ENCODE data around the gene ADM5.
A peak's percentile ranks its signal among the peaks of the same experiment; 100 is the strongest.
"Not testable (repeated sequence)": the region's sequence is repeated elsewhere in the genome, so short reads cannot be mapped to it uniquely, and the experiment has no call there.

The ADM5 gene

GRCh38 chr19:49705919-49706318 is 16.5 kb downstream of the ADM5 start:
- DNase-seq (ENCODE audit: low read depth) = no peak
- H3K4me3 ChIP-seq (ENCODE audit: low read length) = no peak overlapping the region
- TF ChIP-seq, protein P1, sequence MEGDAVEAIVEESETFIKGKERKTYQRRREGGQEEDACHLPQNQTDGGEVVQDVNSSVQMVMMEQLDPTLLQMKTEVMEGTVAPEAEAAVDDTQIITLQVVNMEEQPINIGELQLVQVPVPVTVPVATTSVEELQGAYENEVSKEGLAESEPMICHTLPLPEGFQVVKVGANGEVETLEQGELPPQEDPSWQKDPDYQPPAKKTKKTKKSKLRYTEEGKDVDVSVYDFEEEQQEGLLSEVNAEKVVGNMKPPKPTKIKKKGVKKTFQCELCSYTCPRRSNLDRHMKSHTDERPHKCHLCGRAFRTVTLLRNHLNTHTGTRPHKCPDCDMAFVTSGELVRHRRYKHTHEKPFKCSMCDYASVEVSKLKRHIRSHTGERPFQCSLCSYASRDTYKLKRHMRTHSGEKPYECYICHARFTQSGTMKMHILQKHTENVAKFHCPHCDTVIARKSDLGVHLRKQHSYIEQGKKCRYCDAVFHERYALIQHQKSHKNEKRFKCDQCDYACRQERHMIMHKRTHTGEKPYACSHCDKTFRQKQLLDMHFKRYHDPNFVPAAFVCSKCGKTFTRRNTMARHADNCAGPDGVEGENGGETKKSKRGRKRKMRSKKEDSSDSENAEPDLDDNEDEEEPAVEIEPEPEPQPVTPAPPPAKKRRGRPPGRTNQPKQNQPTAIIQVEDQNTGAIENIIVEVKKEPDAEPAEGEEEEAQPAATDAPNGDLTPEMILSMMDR (conservative IDR thresholded peaks at IDR 0.05; ENCODE audit: low read depth, low read length) = no peak

GRCh38 chr19:49710372-49710951 is 21.1 kb downstream of the ADM5 start:
- no peak for DNase-seq (ENCODE audit: low read depth)
- TF ChIP-seq, protein P1 (conservative IDR thresholded peaks at IDR 0.05; ENCODE audit: low read depth, low read length) = no peak
- no peak overlapping the region for H3K4me3 ChIP-seq (ENCODE audit: low read length)

DNA sequence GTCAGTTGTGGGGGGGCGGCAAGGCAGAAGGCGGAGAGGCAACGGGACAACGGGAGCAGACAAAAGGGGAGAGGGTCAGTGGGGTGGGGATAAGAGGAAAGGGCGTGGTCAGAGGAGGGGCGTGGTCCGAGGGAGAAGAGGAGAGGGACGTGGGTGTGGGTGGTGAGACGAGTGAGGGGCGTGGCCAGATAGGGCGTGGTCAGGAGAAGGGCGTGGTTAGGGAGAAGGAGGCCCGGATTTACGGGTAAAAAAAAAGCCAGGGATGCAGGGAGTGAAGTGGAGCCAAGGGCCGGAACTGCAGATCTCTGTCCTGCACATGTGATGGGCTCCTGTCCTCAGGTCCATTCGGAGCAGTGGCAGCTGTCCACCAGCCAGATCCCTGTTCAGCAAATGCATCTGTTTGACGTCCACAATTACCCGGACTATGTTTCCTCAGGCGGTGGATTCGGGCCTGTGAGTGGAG is 23.0 kb downstream of the ADM5 start:
- no peak overlapping the region for H3K4me3 ChIP-seq (ENCODE audit: low read length)
- TF ChIP-seq, protein P1 (conservative IDR thresholded peaks at IDR 0.05; ENCODE audit: low read depth, low read length) = no peak
- no peak for DNase-seq (ENCODE audit: low read depth)

- DNase-seq (ENCODE audit: low read depth) = no peak
- no peak overlapping the region for H3K4me3 ChIP-seq (ENCODE audit: low read length)
- TF ChIP-seq, protein P1 (conservative IDR thresholded peaks at IDR 0.05; ENCODE audit: low read depth, low read length) = no peak
Measured at GRCh38 chr19:49713236-49713845, 23.9 kb downstream of the ADM5 start.

- no peak for DNase-seq (ENCODE audit: low read depth)
- H3K4me3 ChIP-seq (ENCODE audit: low read length) = no peak overlapping the region
- TF ChIP-seq, protein P1 (conservative IDR thresholded peaks at IDR 0.05; ENCODE audit: low read depth, low read length) = no peak
Measured at GRCh38 chr19:49716154-49716553, 26.8 kb downstream of the ADM5 start.

- TF ChIP-seq, protein P1 (conservative IDR thresholded peaks at IDR 0.05; ENCODE audit: low read depth, low read length) = no peak
- DNase-seq (ENCODE audit: low read depth) = peak; percentile 58
- no peak overlapping the region for H3K4me3 ChIP-seq (ENCODE audit: low read length)
Measured at GRCh38 chr19:49718511-49718910, 29.1 kb downstream of the ADM5 start.

DNA sequence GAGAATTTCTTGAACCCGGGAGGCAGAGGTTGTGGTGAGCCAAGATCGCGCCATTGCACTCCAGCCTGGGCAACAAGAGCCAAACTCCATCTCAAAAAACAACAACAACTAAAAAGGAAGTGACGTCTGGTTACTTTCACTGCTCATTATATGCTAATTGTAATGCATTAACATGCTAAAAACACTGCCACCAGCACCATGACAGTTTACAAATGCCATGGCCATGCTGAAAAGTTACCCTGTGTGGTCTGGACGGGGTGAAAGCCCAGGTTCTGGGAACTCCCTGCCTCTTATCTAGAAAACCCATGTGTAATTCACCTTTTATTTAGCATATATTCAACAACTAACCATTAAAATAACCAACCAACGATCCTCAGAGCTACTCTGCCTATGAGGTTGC is 29.6 kb downstream of the ADM5 start:
- no peak for DNase-seq (ENCODE audit: low read depth)
- TF ChIP-seq, protein P1 (conservative IDR thresholded peaks at IDR 0.05; ENCODE audit: low read depth, low read length) = no peak

DNA sequence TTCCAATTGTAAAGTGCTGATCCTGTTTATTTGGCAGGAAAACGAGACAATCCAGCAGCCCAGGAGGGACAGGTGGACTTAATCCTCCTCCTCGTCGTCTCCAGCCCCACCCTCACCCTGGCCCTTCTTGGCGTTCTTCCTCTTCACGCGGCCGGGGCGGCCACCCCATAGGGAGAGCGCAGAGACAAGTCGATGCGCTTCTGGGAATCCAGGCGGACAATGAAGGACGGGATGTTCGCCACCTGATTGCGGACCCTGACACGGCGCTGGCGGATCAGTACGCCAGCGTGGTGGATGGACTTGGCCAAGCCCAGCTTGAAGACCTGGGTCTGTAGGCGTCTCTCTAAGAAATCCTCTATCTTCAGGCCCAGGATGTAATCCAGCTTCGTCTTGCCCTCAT is 30.0 kb downstream of the ADM5 start:
- not testable (repeated sequence) for H3K4me3 ChIP-seq (ENCODE audit: low read length); DNase-seq (ENCODE audit: low read depth)

More for the DNA sequence above, 29.6 kb downstream of the ADM5 start:
- H3K4me3 ChIP-seq (ENCODE audit: low read length) = no peak overlapping the region
